Kidney epithelial cell (primary cell): ENCODE results near the gene ZDHHC13. TPM values are rescaled to one million over a fixed set of nuclear protein-coding genes. Genes with fewer than 3 reads are reported as not detected.
A peak's percentile ranks its signal among the peaks of the same experiment; 100 is the strongest.

Source experiments
- DNase-seq: peaks from one replicate; pipeline ENCODE4 v3.0.0-alpha.2; 2010; ENCODE audit warnings: low read depth
- H3K27me3 ChIP-seq: 2 replicates; pipeline ENCODE4 v1.6.0; 2011; ENCODE audit warnings: low read length; ENCODE audit not compliant: control insufficient read depth, insufficient read depth
- H3K36me3 ChIP-seq: 2 replicates; pipeline ENCODE4 v1.5.1; 2011; ENCODE audit warnings: low read length; ENCODE audit not compliant: control insufficient read depth, insufficient read depth
- H3K4me3 ChIP-seq: 2 replicates; pipeline ENCODE4 v1.5.1; 2011; ENCODE audit warnings: low read depth, mild to moderate bottlenecking, control low read depth, low read length
- CTCF ChIP-seq: IDR thresholded peaks from 2 replicates; pipeline ENCODE4 v1.5.1; 2011; ENCODE audit warnings: mild to moderate bottlenecking, moderate library complexity, low read length, control low read depth, inconsistent platforms; ENCODE audit not compliant: insufficient read depth, poor library complexity, severe bottlenecking
- total RNA-seq: library from RNA; depleted of rRNA; stranded (reverse); fragments of >200 nt; gene quantifications from 2 replicates; pipeline ENCODE4 v1.2.3, GENCODE V29; 2015

Gene ZDHHC13
- total RNA-seq: 23.3 and 27.6 TPM in 2 replicates

DNA sequence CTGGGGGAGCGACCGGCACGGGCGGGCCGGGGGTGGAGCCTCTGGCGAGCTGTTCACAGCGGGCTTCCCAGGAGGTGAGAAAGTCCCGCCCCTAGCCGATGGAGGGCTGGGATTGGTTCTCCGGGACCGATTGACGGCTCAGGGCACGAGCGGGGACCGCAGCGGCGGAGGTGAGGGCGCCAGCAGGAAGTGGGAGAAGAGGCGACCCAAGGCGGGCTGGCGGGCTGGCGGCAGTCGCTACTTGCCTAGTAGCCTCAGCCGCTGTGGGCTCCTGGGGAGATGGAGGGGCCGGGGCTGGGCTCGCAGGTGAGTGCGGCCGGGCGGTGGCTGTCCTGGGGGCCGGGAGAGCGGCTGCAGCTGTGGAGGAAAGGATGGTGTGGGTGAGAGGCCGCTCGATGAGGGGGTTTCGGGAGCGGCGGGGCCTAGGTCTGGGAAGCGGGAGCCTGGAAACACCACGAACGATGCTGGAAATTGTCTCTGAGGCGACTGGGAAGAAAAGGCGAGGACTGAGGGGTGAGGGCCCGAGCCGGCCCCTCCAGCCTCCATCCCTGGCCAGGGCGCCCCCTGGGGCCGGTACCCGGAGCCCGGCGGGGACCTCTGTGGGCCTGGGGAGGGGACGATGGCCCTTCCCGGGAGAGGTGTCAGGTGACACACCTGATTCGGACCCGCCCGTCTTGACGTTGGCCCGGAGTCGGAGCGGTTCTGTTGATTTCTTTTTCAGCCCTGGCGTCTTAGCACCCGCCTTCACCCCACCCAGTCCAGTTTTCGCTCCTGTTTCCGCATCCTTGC, at the start of gene ZDHHC13:
Gene ZDHHC13 (plus strand): TSS at position 198 of the 789 bp plus-strand sequence. CDS start 82 bp downstream, at position 280.
- Histone ChIP-seq H3K36me3 (no peaks in the 10 kb centered on the region), H3K27me3 (no peaks in the 10 kb centered on the region), H3K4me3 (peak within 1 kb of the TSS; percentile 94)
- TF ChIP-seq CTCF: peak; percentile 58
- DNase-seq: peak; percentile 69

DNA sequence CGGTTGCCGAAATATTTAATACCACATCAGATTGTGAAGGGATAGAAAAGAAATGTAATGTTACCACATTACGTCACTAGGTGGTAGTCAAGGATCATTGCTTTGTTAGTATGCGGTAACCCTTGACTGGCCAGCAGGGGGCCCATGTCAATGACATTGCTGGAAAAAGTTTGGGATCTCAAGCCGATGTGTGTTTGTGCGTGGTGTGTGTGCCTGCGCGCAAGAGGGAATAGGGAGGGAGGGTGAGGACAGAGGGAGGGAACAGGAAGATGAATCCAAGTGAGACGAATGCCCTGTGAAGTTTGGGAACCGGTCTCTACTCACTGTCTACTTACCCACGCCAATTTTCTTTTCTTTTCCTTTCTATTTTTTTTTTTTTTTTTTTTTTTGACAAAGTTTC, 45.7 kb upstream of the ZDHHC13 start:
- TF ChIP-seq CTCF: peak; percentile 87
- no peak overlapping the region for H3K4me3 ChIP-seq
- H3K36me3 ChIP-seq: no peaks in the 10 kb centered on the region
- no peak for DNase-seq
- no peaks in the 10 kb centered on the region for H3K27me3 ChIP-seq

DNA sequence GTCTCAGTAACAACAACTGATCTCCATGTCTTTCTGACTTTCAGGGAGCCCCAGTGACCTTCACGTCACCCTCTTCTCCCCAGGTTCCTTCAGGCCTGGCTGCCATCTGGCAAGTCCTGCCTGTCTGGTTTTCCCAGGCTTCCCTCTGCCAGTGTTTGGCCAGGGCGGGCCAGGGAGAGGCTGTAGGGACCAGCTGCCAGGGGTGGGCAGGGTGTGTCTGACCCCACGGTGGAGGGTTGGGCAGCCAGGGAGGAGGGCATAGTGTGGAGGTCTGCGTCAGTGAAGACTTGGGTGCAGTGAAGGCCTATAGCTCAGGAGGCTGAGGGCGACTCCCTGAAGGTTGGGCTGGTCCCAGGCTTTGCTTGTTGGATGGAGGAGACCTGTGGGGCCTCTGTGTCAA, 44.5 kb upstream of the ZDHHC13 start:
- TF ChIP-seq CTCF: no peak
- H3K4me3 ChIP-seq: no peak overlapping the region
- peaks cover 4% of the 10 kb centered on the region for H3K27me3 ChIP-seq
- no peak for DNase-seq
- H3K36me3 ChIP-seq: no peaks in the 10 kb centered on the region

DNA sequence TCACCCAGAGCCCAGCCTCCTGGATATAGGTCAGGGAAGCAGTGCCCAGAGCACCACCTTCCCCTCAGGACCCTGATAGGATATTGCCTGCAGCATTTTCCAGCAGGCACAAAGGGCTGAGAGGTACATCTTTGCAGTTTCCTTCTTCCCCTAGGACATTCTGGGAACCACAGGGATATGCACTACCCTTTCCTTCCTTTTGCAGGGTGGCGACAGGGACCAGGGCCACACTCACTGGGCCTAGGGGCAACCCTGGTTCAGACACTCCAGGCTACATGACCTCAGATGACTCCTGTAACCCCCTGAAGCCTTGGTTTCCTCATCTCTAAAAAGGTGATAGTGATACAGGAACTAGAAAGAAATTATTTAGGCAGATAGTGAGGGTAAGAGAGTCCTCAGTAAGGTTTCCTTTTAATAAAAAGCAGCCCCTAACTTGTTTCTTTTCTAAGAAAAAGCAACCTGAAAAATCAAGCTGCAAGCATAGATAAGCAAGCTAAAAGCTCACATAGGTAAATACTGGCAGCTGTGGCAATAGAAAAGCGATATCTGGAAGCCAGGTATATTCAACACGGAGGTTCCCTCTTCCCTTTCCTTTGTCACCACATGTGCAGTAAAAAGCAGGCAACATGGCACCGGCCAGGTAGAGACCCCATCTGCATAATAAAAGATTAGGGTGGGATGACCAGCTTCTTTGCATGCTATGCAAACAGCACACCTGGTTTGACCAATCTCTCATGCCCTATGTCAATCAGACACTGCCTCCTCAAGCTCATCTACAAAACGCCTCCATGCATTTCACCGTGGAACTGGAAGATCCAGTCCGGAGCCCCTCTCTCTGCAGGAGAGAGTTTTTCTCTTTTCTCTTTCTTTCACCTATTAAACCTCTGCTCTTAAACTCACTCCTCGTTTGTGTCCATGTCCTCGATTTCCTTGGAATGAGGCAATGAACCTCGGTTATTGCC, 43.2 kb upstream of the ZDHHC13 start:
- DNase-seq: no peak
- no peak overlapping the region for H3K4me3 ChIP-seq
- peaks cover 4% of the 10 kb centered on the region for H3K27me3 ChIP-seq

GRCh38 chr11:19075636-19076035, 41.3 kb upstream of the ZDHHC13 start:
- TF ChIP-seq CTCF: no peak
- DNase-seq: no peak
- H3K4me3 ChIP-seq: no peak overlapping the region
- peaks cover 6% of the 10 kb centered on the region for H3K27me3 ChIP-seq
- no peaks in the 10 kb centered on the region for H3K36me3 ChIP-seq

More for the DNA sequence above, 43.2 kb upstream of the ZDHHC13 start:
- no peak for TF ChIP-seq CTCF
- H3K36me3 ChIP-seq: no peaks in the 10 kb centered on the region
